Heart right ventricle (tissue), 16 donors: ENCODE data around the gene CAMK1D. TPM values are rescaled to one million over a fixed set of nuclear protein-coding genes. Genes with fewer than 3 reads are reported as not detected.
"Not testable (repeated sequence)": the region's sequence is repeated elsewhere in the genome, so short reads cannot be mapped to it uniquely, and the experiment has no call there.

ENCODE experiments used
- ATAC-seq, 8 donors: fragments of 200-7000 bp; cut with Tn5 transposase; one replicate each; pipeline ENCODE4 v1.9.1; 2020; ENCODE audit warnings: mild to moderate bottlenecking in 8 of 8, moderate library complexity in 8 of 8, moderate number of reproducible peaks in 1 of 8
- DNase-seq, 2 donors: peaks; one replicate each; pipeline ENCODE4 v3.0.0-alpha.2; 2020
- H3K27ac ChIP-seq, 10 donors: fragments of 200-600 bp; sonication (generic) in 2 of 10; one replicate each; pipeline versions ENCODE4 v1.5.0 to v1.8.0; 2020 to 2022; ENCODE audit warnings: mild to moderate bottlenecking in 3 of 10
- H3K27me3 ChIP-seq, 7 donors: fragments of 200-600 bp; one replicate each; pipeline ENCODE4 v1.8.0; 2021 to 2022; ENCODE audit warnings: mild to moderate bottlenecking in 2 of 7
- H3K36me3 ChIP-seq, 9 donors: fragments of 200-600 bp; sonication (generic) in 1 of 9; one replicate each; pipeline versions ENCODE4 v1.5.0 to v1.8.0; 2020 to 2022; ENCODE audit warnings: mild to moderate bottlenecking in 2 of 9
- H3K4me1 ChIP-seq, 9 donors: fragments of 200-600 bp; sonication (generic) in 1 of 9; one replicate each; pipeline versions ENCODE4 v1.5.0 to v1.8.0; 2020 to 2022; ENCODE audit warnings: mild to moderate bottlenecking in 4 of 9
- H3K4me3 ChIP-seq, 10 donors: fragments of 200-600 bp; sonication (generic) in 2 of 10; one replicate each; pipeline versions ENCODE4 v1.5.0 to v1.8.0; 2020 to 2022; ENCODE audit warnings: mild to moderate bottlenecking in 7 of 10, moderate library complexity in 2 of 10
- H3K9me3 ChIP-seq, 11 donors: fragments of 200-600 bp in 10 of 11; sonication (generic) in 2 of 11; one replicate each; pipeline versions ENCODE4 v1.5.0 to v1.8.0; 2013 to 2022; ENCODE audit warnings: mild to moderate bottlenecking in 2 of 11, control low read depth in 1 of 11, moderate library complexity in 1 of 11
- CTCF ChIP-seq, 9 donors: fragments of 200-600 bp; sonication (generic) in 2 of 9; IDR thresholded peaks; one replicate each; pipeline versions ENCODE4 v1.5.0 to v1.8.0; 2021 to 2022; ENCODE audit warnings: antibody characterized with exemption in 9 of 9, mild to moderate bottlenecking in 5 of 9, moderate library complexity in 1 of 9
- WGBS, 2 donors: extraction: QIAGEN DNeasy Blood & Tissue Kit; methylation state at CpG; one replicate each; pipeline ENCODE4 v1.1.7; 2013; ENCODE audit warnings: inconsistent platforms in 1 of 2; 5-methylcytosine and 5-hydroxymethylcytosine counted together
- intact Hi-C, 10 donors: fragments of 100-400 bp; cut with DNase I; formaldehyde crosslinking; loops; one replicate each; pipeline versions ENCODE4 v1.11.1 to v1.14.2; 2022
- polyA plus RNA-seq, 2 donors: library from polyadenylated mRNA; stranded (reverse); fragments of 200-250 nt; gene quantifications; one replicate each; pipeline ENCODE4 v1.2.3, GENCODE V29; 2013
- total RNA-seq, 10 donors: library from RNA; stranded (reverse); fragmentation: NEBNext Ultra II Directional in 3 of 10; extraction: Animal tissue kit (Norgen Biotek cat#: 25700) in 3 of 10; gene quantifications; one replicate each; pipeline versions ENCODE4 v1.2.1 to v1.2.4, GENCODE V29; 2021 to 2023
- donor health status: Arrhythmogenic right ventricular cardiomyopathy.
- donor health status: ischemic (EF 13 %, LVEDD 7.1; RV severe dilation, severe dysfunction).
- donor health status: healthy with polysubstance abuse.
- donor health status: DM: no; HTN: yes; CAD: no.
- donor health status: DM: no; HTN: no; CAD: no.
- donor health status: ischemic (EF 25% LVEDD 6.9; RV normal size, moderate dysfunction).
- donor health status: ischemic (EF 25% LVEDD 5.7; RV mildly dilated, moderate dysfunction).
- donor health status: healthy.
- donor health status: DM: yes; HTN: yes; CAD: no.
- donor health status: Ischemic cardiomyopathy.
- donor health status: ischemic (EF 35%, LVEDD 5.7; RV mildly dilated, moderate dysfunction).
- donor health status: nonischemic (EF 11% LVEDD 7.7; RV severe dilation, severe dysfunction).
- donor health status: DM: yes; HTN: yes; CAD: no.
- donor health status: PGD.
- donor health status: ischemic (EF 29% LVEDD 5.4; RV normal size, mild dysfunction).
- donor health status: nonischemic (EF 23%, LVEDD 6.1; RV moderate dilation, normal function).

The CAMK1D gene
- total and polyA plus RNA-seq, 12 donors: 1.3 to 17.7 (median 2.6) TPM

GRCh38 chr10:12435348-12435747, 86.0 kb downstream of the CAMK1D start:
- Histone ChIP-seq H3K27me3 (peaks cover 0 to 15% (median 0%) of the 10 kb centered on the region in 7 donors), H3K4me1 (peaks cover 0 to 6% (median 0%) of the 10 kb centered on the region in 9 donors), H3K36me3 (no peaks in the 10 kb centered on the region), H3K9me3 (peaks cover 0 to 12% (median 0%) of the 10 kb centered on the region in 11 donors), H3K4me3 (no peak overlapping the region), H3K27ac (no peak overlapping the region)
- ATAC-seq: no peak
- intact Hi-C loops: no loop called here
- no peak for TF ChIP-seq CTCF (IDR thresholded peaks at IDR 0.05)
- DNase-seq: no peak
- 92% methylated on average over 6 of the region's 6 CpGs for WGBS, 2 donors

GRCh38 chr10:12438919-12439692, 89.8 kb downstream of the CAMK1D start:
- no peak for TF ChIP-seq CTCF (IDR thresholded peaks at IDR 0.05)
- DNase-seq: no peak
- 89 to 91% methylated on average over 16 of the region's 16 CpGs for WGBS, 2 donors
- Histone ChIP-seq H3K27me3 (peaks cover 0 to 6% (median 0%) of the 10 kb centered on the region in 7 donors), H3K9me3 (peaks cover 0 to 12% (median 0%) of the 10 kb centered on the region in 11 donors), H3K36me3 (no peaks in the 10 kb centered on the region), H3K4me3 (no peak overlapping the region), H3K4me1 (no peaks in the 10 kb centered on the region), H3K27ac (no peak overlapping the region)
- intact Hi-C loops: no loop called here
- no peak for ATAC-seq

- H3K27me3 ChIP-seq, H3K4me3 ChIP-seq, H3K27ac ChIP-seq, H3K4me1 ChIP-seq, ATAC-seq, DNase-seq, intact Hi-C loops, H3K36me3 ChIP-seq: not testable (repeated sequence)
- peaks cover 0 to 12% (median 0%) of the 10 kb centered on the region in 11 donors for H3K9me3 ChIP-seq
- 97 to 98% methylated on average over 6 of the region's 6 CpGs for WGBS, 2 donors
Observed at GRCh38 chr10:12439767-12440166, 90.4 kb downstream of the CAMK1D start.

GRCh38 chr10:12443026-12443425, 93.7 kb downstream of the CAMK1D start:
- H3K36me3 ChIP-seq: no peaks in the 10 kb centered on the region
- intact Hi-C loops: no loop called here
- peaks cover 0 to 23% (median 14%) of the 10 kb centered on the region in 9 donors for H3K4me1 ChIP-seq
- 96% methylated on average over 8 of the region's 8 CpGs for WGBS, 2 donors
- H3K27me3 ChIP-seq: no peaks in the 10 kb centered on the region
- no peak overlapping the region for H3K27ac ChIP-seq
- H3K4me3 ChIP-seq: no peak overlapping the region
- peaks cover 0 to 12% (median 0%) of the 10 kb centered on the region in 11 donors for H3K9me3 ChIP-seq
- ATAC-seq: no peak
- no peak for TF ChIP-seq CTCF (IDR thresholded peaks at IDR 0.05)
- no peak for DNase-seq
